ENCODE results near the gene GTF2B.
"Not testable (repeated sequence)": the region's sequence is repeated elsewhere in the genome, so short reads cannot be mapped to it uniquely, and the experiment has no call there.

Gene GTF2B

DNA sequence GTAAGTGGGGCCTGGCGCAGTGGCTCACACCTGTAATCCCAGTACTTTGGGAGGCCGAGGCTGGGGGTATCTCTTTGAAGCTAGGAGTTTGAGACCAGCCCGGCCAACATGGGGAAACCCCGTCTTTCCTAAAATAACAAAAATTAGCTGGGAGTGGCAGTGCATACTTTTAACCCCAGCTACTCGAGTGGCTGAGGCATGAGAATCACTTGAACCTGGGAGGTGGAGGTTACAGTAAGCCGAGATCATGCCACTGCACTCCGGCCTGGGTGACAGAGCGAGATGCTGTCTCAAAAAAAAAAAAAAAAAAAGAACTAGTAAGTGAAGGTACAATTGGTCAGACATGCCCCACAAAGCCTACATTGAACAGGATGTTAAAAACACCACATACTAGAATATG, 10.7 kb downstream of the GTF2B start:
- DNase-seq = not testable (repeated sequence)

DNA sequence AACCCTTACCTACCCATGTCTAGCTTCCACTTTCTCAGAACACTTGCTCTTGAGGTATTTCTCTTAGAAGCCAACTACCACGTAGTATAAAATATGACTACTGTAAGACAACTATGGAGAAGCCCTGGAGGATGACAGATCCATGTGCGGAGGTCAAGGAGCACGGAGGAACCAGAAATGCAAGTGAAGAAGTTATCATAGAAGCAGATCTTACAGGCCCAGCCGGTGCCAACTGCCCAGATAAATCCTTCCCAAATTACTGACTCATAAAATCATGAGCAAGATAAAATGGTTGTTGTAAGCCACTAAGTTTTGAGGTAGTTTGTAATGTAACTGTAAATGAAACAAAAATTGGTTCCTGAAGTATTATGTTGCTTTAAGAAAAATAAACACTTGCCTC, 12.6 kb downstream of the GTF2B start:
- no peak for DNase-seq

DNA sequence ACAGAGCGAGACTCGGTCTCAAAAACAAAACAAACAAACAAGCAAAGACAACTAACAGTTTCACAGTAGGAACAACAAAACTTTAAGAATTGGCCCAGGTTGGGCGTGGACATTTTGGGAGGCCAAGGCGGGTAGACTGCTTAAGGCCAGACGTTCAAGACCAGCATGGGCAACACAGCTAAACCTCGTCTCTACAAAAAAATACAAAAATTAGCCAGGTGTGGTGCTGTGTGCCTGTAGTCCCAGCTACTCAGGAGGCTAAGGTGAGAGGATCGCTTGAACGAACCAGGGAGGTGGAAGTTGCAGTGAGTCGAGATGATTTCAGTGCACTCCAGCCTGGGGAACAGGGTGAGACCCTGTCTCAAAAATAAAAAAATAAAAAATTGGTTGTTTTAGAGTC, 13.5 kb downstream of the GTF2B start:
- DNase-seq = no peak

DNA sequence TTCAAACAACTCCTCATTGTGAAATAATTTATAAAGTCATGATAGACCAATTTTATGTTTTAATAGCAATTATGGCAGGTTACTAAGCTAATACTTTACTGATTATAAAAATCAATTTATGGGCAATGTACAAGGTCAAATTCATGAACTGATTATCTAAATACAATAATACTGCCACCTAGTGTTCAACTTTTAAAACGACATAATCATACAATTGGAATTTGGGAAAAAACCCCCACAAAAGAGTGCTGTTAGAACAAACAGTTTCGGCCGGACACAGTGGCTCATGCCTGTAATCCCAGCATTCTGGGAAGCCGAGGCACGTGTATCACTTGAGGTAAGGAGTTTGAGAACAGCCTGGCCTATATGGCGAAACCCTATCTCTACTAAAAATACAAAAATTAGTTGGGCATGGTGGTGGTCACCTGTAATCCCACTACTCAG, 14.0 kb downstream of the GTF2B start:
- peak; percentile 16 for DNase-seq

DNA sequence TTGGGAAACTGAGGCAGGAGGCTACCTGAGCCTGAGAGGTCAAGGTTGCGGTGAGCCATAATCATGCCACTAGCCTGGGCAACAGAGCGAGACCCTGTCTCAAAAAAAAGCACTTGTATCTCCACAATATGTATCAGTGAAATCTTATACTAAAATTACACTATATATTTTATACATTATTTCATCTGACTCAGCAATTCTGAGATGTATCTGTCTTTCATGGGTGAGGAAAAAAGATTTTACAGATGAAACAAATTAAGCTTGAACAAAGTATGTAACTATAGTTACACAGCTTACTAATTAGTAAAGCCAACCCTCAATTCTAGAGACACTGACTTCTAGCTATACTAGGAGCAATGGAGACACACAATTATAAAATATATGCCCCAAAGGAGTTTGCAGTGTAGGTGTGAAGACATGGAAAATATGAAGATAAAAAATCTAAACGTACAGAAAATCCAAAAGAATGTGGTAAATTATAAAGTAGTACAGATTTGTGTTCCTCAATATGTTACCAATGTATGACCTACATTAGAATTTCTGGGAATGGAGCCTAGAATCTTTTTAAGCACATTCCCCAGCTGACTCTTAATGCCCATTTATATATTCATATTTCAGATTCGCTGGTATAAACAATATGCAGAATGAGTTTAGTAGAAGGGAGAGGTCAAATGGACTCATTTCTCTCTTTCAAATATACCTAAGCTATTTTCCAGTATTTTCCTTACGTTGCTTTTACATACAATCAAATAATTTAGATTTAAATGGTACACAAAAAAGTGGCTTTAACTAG, 14.6 kb downstream of the GTF2B start:
- no peak for DNase-seq

DNA sequence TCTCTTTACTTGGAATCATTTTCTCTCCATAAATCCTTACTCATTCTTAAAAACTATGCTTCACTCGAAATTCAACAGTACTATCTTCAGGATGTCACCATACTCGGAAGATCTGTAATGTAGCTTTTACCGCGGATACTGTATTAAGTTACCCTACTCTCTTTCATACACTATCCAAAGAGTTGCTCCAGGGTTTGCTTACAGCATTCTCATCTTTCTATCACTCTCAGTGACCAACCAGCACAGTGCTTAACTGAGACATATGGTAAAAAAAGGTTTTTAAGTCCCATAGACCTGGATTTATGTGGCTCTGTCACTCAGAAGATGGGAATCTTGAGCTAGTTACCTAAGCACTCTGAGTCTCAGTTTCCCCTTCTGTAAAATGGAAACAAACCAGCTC, 15.8 kb downstream of the GTF2B start:
- DNase-seq = no peak

DNA sequence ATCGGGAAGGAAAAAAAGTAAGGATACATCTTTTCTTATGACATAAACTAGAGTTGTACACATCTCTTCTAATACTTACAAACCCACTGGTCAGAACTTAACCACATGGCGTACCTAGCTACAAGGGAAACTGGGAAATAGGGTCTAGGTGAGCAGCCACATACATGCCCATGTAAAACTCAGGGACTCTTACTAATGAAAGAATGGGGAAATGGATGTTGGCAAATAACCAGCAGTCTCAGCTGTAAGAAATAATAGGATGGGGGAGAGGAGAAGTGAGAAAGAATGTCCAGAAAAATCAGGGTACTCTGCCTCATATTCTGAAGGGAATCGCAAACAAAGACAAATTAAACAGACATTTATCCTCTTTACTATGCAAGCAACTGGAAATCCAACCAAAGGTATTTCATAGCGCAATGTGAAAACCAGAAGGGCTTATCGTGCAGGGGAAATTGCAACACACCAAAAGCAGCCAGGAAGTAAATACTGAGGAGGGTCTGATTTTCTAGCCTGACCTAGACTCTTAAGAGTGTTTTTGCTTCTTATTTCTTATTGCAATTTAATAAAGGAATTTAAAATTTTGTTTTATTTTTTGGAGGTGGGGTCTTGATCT, 17.5 kb downstream of the GTF2B start:
- peak; percentile 59 for DNase-seq

DNA sequence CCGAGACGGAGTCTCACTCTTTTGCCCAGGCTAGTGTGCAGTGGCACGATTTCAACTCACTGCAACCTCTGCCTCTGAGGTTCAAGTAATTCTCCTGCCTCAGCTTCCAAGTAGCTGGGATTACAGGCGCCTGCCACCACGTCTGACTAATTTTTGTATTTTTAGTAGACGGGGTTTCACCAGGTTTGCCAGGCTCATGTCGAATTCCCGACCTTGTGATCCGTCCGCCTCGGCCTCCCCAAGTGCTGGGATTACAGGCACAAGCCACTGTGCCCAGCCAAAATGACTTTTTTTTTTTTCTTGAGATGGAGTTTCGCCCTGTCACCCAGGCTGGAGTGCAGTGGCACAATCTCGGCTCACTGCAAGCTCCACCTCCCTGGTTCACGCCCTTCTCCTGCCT, 21.7 kb downstream of the GTF2B start:
- DNase-seq = not testable (repeated sequence)

DNA sequence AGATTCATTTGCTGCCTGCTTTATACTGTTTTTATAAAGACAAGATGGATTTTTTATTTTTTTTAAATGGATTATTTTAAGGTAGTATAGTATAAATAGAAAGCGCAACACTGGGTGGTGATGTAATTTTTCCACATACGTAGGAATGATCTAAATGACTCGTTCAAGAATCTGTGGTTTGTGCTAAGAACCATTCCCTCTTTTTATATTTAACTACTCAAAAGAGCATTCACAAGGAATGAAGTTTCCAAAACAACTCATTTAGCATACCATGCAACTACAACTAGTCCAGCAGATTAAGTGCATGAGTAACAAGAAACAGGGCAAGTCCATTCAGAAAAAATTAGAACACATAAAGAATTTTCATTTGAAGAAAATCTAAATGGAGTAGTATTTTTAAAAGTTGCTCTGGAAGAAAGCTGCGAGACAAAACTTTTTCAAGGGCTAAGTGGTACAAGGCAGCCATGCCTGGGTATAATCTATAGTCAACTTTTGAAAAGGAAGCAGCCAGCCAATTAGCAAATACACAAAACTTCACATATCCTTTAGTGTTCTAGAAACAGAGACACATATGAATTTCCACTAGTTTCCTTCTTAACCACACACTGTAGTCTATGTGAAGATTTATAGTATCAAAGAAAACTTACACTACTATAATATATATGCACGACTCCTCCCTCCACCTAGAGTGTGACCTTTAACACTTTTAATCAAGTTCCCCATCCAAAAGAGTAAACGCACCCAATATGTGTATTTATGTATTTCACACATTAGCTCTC, 23.4 kb downstream of the GTF2B start:
- DNase-seq = no peak

DNA sequence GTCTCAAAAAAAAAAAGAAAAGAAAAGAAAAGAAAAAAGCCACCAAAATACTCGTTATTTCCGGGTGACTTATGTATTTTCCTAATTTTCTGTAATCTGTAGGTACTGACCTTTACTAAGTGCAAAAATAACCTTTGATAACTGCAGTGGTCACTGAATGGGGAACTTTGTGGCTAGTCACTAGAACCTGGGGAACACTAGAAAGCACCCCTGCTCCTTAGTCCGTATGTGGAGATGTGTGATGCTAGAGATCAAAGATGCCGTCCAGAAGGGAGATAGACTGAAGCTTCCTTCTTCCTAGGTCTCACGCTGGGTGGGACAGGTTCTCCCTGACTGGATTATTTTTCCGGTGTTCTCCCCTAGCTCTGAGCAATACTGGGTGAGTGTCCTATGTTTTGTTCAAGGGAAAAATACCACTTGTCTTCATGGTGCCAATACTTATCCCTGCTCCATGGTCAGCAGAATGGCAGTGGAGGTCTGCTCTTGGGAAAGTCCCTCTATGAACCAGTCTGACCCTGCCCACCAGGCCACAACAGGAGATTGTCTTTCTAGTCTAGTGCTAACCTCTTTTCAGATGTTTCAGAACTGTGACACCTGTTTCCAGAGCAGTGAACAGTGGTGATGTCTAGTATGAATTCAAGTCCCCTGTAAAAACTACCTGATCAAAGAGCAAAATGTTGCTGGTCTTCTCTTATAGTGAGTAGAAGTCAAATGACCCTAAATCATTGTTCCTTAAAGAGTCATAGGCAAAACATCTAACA, 39.9 kb downstream of the GTF2B start:
- DNase-seq = no peak

DNA sequence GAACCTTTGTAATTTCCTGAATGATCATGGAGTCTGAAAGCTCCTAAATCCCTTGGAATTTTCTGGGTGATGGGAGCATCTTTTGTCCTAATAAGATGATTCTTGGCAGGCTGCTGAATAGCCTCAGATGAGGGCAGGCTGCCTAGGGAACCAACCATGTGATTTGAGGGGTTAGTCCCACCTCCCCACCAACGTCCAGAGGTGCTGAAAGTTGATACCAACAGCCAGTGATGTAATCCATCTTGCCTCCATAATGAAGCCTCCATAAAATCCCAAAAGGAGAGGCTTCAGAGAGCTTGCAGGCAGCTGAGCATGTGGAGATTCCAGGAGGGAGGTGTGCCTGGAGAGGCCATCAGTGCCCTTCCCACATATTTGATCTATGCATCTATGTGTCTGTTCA, 43.7 kb downstream of the GTF2B start:
- no peak for DNase-seq

DNA sequence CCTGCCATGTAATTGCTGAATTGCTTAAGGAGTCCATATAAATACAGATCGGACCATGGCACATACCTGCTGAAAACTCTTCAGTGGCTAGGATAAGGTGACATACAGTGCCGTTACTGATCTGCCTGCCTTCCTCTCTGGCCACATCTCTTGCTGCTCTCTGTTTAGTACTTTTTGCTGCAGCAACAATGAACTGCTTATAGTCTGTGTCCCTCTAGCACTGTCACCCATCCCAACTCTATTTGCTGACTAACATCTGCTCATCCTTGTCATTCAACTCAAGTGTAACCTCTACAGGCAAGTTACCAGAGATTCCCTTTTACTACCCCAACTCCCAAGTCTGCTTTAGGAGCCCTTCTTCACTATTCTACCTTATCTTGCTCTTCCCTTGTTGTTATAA, 65.6 kb downstream of the GTF2B start:
- no peak for DNase-seq

DNA sequence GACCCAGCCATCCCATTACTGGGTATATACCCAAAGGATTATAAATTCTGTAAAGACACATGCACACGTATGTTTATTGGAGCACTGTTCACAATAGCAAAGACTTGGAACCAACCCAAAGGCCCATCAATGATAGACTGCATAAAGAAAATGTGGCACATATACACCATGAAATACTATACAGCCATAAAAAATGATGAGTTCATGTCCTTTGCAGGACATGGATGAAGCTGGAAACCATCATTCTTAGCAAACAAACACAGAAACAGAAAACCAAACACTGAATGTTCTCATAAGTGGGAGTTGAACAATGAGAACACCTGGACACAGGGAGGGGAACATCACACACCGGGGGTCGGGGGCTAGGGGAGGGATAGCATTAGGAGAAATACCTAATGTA, 71.7 kb downstream of the GTF2B start:
- DNase-seq = not testable (repeated sequence)

DNA sequence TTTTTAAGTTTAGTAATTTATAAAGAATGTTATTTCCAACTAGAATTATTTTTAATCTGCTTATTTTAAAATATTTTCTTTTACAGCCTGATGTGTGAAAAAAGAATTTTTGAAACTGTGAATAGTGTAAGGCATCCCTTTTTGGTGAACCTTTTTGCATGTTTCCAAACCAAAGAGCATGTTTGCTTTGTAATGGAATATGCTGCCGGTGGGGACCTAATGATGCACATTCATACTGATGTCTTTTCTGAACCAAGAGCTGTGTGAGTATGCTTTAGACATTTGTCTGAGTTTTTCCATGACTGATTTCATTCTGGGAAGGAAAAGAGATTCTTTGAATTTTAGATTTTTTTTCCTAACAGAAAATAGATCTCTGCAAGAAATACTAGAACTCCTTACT, 77.9 kb downstream of the GTF2B start:
- no peak for DNase-seq

DNA sequence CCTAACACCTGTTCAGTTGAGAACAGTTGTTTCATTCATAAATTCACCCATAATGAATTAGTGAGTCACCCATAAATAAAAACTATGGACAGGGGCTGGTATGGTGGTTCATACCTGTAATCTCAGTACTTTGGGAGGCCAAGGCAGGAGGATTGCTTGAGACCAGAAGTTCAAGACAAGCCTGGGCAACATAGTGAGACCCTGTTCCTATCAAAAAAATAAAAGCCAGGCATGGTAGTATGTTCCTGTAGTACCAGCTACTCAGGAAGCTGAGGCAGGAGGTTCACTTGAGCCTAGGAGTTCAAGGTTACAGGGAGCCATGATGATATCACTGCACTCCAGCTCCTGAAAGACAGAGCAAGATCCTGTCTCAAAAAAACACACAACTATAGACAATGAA, 79.0 kb downstream of the GTF2B start:
- DNase-seq = no peak

DNA sequence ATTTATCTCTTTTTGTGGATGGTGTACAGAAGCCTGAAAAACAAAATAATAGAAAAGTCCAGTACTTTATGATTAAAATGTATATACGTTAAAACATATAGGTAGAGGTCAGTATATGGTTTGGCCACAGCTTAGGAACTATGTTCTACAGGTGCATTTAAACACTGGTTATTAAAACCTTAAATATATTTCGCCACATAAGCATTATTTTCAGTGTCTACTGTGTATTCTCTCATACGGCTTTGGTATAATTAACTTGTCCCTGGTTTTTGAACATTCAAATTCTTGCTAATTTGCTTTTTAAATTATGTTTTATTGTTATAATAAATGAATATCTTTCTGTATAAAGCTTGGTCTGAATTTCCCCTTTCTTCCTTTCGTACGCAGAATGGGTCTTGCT, 87.9 kb downstream of the GTF2B start:
- no peak for DNase-seq

DNA sequence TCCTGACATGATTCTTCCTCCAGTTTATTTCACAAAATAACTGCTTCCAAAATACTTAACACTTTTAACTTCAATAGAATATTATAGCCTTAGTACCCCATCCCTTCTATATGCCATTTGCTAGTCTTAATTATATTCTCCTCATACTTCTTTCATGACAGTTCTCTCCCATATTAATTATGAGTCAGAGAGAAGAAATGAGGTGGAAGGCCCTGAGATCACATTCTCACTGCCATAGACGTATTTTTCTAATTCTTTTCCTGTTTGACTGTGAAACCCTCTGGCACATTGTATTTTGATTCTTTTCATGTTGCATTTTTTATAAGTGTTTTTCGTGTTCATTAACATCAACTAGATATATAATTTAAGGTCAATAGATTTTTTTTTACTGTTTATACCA, 88.4 kb downstream of the GTF2B start:
- DNase-seq = no peak

All from MV-4-11 (cell line).